AG04449 (cell line): Measurements from ENCODE around the gene FEM1B.

Experiments used
- CTCF ChIA-PET: fragments of 350-600 bp; formaldehyde crosslinking; extraction: SDS; loops from one replicate; lab custom pipeline; 2021; ENCODE audit warnings: antibody characterized with exemption; lab: Yijun Ruan, JAX
- POLR2A ChIA-PET: fragments of 400-600, 350-600 bp; formaldehyde crosslinking; extraction: SDS; loops from one replicate; lab custom pipeline; 2020; ENCODE audit warnings: antibody characterized with exemption, inconsistent platforms; lab: Yijun Ruan, JAX
- DNase-seq: peaks from one replicate; pipeline ENCODE4 v3.0.0-alpha.2; 2010; ENCODE audit warnings: low read depth, low spot score
- H3K4me3 ChIP-seq: 2 replicates; pipeline ENCODE4 v1.5.1; 2011; ENCODE audit warnings: low read depth, mild to moderate bottlenecking, control low read depth, low read length
- TF ChIP-seq, protein P1 (sequence below): IDR thresholded peaks from one replicate; pipeline ENCODE4 v1.5.1; 2011; ENCODE audit warnings: mild to moderate bottlenecking, moderate library complexity, low read length, control low read depth, inconsistent platforms; ENCODE audit not compliant: insufficient read depth; ENCODE audit errors: missing control alignments

FEM1B gene

DNA sequence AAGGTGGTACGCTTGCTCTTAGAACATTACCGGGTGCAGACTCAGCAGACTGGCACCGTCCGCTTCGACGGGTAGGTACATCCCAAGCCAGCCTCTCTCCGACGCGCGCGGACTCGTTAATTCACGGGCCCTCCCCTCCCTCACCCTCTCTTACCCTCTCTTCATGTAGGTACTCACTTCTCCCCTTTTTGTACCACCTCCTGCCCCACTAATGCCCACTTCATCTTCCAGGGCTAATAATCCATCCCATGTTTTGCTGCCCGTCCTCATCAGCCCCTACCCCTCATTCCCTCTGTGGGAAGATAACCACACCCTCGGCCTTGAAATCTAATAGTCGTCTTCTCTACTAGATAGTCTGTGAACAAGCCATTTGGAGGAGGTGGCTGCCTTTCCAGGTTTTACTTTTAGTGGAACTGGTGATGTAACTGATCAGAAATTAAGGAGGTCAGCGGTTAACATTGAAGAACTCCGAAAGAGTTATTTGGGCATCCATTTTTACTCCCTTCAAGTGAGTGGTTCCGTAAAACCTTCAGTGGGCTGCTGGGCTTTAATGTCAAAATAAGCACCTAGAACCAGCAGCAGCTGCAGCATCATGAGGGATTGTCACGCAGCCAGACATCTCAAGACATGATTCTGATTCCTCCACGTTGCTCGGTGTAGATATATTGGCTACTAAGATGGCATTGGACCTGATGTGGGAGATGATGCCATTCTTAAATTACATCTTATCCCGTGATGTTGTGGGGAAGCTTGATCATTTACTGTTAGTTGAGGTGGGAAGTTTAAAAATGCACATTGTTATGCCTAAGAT, 1.3 kb downstream of the FEM1B start:
- DNase-seq, result no peak
- peak overlapping the region; percentile 99 for H3K4me3 ChIP-seq
- CTCF ChIA-PET, result interaction anchor here (1.0 to 13.7 kb wide), 2 partner anchors 26 to 597 kb away, joined by 3 to 134 read pairs; no protein-coding TSS in a partner anchor
- POLR2A ChIA-PET, result interaction anchor here (0.8 kb wide), 1 partner anchor 11 kb away, joined by 3 read pairs; no protein-coding TSS in a partner anchor
- TF ChIP-seq, protein P1, sequence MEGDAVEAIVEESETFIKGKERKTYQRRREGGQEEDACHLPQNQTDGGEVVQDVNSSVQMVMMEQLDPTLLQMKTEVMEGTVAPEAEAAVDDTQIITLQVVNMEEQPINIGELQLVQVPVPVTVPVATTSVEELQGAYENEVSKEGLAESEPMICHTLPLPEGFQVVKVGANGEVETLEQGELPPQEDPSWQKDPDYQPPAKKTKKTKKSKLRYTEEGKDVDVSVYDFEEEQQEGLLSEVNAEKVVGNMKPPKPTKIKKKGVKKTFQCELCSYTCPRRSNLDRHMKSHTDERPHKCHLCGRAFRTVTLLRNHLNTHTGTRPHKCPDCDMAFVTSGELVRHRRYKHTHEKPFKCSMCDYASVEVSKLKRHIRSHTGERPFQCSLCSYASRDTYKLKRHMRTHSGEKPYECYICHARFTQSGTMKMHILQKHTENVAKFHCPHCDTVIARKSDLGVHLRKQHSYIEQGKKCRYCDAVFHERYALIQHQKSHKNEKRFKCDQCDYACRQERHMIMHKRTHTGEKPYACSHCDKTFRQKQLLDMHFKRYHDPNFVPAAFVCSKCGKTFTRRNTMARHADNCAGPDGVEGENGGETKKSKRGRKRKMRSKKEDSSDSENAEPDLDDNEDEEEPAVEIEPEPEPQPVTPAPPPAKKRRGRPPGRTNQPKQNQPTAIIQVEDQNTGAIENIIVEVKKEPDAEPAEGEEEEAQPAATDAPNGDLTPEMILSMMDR, result no peak

DNA sequence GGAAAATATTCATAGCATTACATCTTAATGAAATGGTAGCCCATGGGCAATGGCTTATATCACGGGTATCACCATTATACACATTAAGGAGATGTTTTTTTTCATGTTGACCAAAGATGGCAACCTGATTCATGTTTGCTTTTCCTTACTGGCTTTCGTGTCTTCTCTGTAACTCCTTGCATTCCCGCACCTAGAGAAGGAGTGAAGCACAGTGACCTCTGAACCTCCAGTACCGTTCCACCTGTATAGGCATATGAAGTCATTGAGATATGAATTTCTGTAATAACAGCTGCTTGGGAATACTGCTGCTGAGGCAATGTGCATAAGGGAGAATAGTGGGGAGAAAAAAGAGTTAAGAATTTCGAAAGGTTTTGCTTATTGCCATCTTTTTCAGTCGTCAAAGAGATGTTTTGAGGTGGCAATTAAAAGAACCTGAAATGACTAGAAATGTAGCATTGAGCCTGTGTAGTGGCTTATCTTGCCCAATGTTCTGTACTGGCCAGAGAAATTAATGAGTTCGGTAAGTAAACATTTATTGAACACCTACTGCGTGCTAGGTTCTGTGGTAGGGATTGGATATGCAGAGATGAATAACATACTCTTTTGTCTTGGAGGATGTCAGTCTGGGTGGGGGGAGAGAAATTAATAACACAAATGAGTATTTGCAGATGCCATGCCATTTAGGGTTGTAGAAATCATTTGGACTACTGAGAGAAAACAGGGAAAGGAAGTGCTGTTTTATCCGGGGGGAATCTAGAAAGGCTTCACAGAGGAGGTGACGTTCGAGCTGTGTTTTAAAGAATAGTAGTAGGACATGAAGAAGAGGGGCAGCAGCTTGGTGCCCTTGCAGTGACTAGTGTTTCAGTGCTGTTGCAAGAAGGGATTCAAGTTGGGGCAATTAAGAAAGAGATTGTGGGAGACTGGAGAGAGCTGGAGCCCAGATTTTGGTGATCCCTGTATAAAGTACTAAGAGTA, 2.5 kb downstream of the FEM1B start:
- TF ChIP-seq, protein P1, result no peak
- ChIA-PET CTCF (interaction anchor here (1.0 to 13.7 kb wide), 4 partner anchors 20 to 595 kb away, joined by 3 to 134 read pairs (median 3); no protein-coding TSS in a partner anchor), POLR2A (interaction anchor here (0.8 to 1.1 kb wide), 2 partner anchors 8 to 10 kb away, joined by 3 to 4 read pairs; no protein-coding TSS in a partner anchor)
- H3K4me3 ChIP-seq, result peak overlapping the region; percentile 99
- DNase-seq, result no peak

DNA sequence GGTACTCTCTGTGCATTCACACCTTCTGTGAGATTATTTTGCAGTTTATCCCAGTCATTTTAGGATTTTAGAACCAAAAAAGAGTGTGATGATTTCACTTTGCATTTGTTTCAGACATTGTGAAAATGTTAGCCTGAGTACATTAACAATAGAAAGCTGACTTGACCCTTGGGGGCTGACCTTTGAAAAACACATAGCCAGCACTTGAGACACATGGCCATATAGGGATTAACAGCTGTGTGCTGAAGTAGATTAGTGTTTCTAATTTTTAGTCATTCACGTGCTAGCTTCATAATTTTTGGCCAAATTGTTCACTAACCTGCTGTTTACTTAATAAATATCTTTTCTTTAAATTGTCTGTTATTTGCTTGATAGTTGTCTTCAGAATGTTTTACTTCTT, 3.5 kb downstream of the FEM1B start:
- H3K4me3 ChIP-seq, result peak overlapping the region; percentile 99
- DNase-seq, result no peak
- CTCF ChIA-PET, result interaction anchor here (0.9 to 13.7 kb wide), 4 partner anchors 21 to 269 kb away, joined by 3 to 134 read pairs (median 3); no protein-coding TSS in a partner anchor
- POLR2A ChIA-PET, result interaction anchor here (0.8 to 1.1 kb wide), 2 partner anchors 9 to 28 kb away, joined by 3 to 4 read pairs; no protein-coding TSS in a partner anchor
- TF ChIP-seq, protein P1, result no peak

DNA sequence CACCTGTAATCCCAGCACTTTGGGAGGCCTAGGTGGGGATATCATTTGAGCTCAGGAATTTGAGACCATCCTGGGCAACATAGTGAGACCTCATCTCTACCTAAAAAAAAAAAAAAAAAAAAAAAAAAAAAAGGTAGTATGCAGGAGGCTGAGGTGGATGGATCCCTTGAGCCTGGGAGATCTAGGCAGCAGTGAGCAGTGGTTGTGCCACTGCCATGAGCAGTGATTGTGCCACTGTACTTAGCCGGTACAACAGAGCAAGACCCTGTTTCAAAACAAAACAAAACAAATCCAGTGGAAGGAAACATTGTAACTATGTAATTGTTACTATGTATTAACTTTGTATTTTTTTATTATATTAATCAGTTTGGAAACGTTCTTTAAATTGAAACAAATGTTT, 5.9 kb downstream of the FEM1B start:
- DNase-seq, result no peak
- H3K4me3 ChIP-seq, result no peak overlapping the region
- TF ChIP-seq, protein P1, result no peak
- ChIA-PET CTCF (interaction anchor here (0.6 to 13.7 kb wide), 2 partner anchors 31 to 388 kb away, joined by 3 to 134 read pairs; no protein-coding TSS in a partner anchor), POLR2A (interaction anchor here (0.6 to 1.0 kb wide), 2 partner anchors 31 to 51 kb away, joined by 3 to 5 read pairs; no protein-coding TSS in a partner anchor)

DNA sequence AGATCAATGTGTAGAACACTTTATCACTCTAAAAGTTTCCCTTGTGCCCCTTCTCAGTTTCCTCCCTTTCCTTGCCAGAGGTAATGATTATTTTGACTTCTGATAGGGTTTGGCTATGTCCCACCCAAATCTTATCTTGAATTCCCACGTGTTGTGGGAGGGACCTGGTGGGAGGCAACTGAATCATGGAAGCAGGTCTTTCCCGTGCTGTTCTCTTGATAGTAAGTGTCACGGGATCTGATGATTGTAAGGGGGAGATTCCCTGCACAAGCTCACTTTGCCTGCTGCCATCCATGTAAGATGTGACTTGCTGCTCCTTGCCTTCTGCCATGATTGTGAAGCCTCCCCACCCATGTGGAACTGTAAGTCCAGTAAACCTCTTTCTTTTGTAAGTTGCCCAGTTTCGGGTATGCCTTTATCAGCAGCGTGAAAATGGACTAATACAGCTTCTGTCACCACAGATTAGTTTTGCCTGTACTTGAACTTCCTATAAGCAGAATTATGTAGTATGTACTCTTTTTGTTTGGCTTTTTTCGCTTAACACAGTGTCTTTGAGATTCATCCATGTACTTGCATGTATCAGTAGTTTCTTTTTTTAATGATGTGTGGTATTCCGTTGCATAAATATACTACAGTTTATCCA, 7.2 kb downstream of the FEM1B start:
- no peak overlapping the region for H3K4me3 ChIP-seq
- POLR2A ChIA-PET, result no interaction called here
- no peak for DNase-seq
- CTCF ChIA-PET, result no interaction called here
- TF ChIP-seq, protein P1, result no peak
